Mucosa of stomach (tissue), 1 donor: ENCODE results near the gene CHRM1.
"Not testable (repeated sequence)": the region's sequence is repeated elsewhere in the genome, so short reads cannot be mapped to it uniquely, and the experiment has no call there.

Experiments
- H3K27me3 ChIP-seq: one replicate; pipeline ENCODE4 v1.7.0; 2013; ENCODE audit warnings: mild to moderate bottlenecking, low read length; ENCODE audit not compliant: control insufficient read depth, insufficient read depth
- H3K36me3 ChIP-seq: one replicate; pipeline ENCODE4 v1.7.0; 2013; ENCODE audit warnings: low read length; ENCODE audit not compliant: control insufficient read depth, insufficient read depth
- H3K4me1 ChIP-seq: one replicate; pipeline ENCODE4 v1.7.0; 2013; ENCODE audit warnings: mild to moderate bottlenecking, low read length; ENCODE audit not compliant: control insufficient read depth, insufficient read depth
- H3K4me3 ChIP-seq: one replicate; pipeline ENCODE4 v1.7.0; 2013; ENCODE audit warnings: low read length
- H3K9ac ChIP-seq: one replicate; pipeline ENCODE4 v1.7.0; 2013; ENCODE audit warnings: mild to moderate bottlenecking, low read length, moderate library complexity
- H3K9me3 ChIP-seq: one replicate; pipeline ENCODE4 v1.7.0; 2013; ENCODE audit warnings: mild to moderate bottlenecking, low read length, moderate library complexity; ENCODE audit not compliant: control insufficient read depth
- donor health status: Pancreatic carcinoma.

CHRM1 gene, protein sequence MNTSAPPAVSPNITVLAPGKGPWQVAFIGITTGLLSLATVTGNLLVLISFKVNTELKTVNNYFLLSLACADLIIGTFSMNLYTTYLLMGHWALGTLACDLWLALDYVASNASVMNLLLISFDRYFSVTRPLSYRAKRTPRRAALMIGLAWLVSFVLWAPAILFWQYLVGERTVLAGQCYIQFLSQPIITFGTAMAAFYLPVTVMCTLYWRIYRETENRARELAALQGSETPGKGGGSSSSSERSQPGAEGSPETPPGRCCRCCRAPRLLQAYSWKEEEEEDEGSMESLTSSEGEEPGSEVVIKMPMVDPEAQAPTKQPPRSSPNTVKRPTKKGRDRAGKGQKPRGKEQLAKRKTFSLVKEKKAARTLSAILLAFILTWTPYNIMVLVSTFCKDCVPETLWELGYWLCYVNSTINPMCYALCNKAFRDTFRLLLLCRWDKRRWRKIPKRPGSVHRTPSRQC

DNA sequence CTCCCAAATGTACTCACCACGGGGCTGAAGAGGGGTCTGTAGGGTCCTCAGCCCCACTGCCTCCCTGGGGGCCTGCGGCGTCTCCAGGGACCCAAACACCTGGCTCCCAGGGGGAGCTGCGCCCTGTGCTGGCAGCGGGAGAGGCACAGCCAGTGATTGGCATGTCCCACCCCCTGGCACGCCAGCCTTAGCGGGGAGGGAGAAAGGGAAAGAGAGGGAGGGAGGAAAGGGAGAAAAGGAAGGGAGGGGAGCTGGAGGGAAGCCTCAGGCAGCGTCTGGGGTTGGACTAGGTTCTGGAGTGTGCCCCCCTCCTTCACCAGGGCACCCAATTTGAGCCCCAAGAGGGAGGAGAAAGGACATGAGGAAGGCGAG is at the start of gene CHRM1:
Gene CHRM1, minus strand, starts transcription at position 163 of the 372 bp plus-strand sequence. CDS start 10,263 bp downstream, outside the sequence.
- Histone ChIP-seq H3K9me3 (no peaks in the 10 kb centered on the region), H3K36me3 (no peaks in the 10 kb centered on the region), H3K9ac (peak within 1 kb of the TSS; percentile 47), H3K27me3 (peaks cover 51% of the 10 kb centered on the region), H3K4me3 (no peak within 1 kb of the TSS), H3K4me1 (peaks cover 29% of the 10 kb centered on the region)

- H3K9ac ChIP-seq = no peak overlapping the region
Observed at GRCh38 chr11:62965574-62965973, 44.4 kb upstream of the CHRM1 start.

GRCh38 chr11:62962391-62962790 is 41.2 kb upstream of the CHRM1 start:
- Histone ChIP-seq H3K36me3 (no peaks in the 10 kb centered on the region), H3K4me3 (no peak overlapping the region), H3K4me1 (peaks cover 13% of the 10 kb centered on the region), H3K9ac (no peak overlapping the region), H3K27me3 (no peaks in the 10 kb centered on the region), H3K9me3 (no peaks in the 10 kb centered on the region)

More at GRCh38 chr11:62965574-62965973, 44.4 kb upstream of the CHRM1 start:
- Histone ChIP-seq H3K4me1 (no peaks in the 10 kb centered on the region), H3K27me3 (no peaks in the 10 kb centered on the region), H3K4me3 (no peak overlapping the region), H3K9me3 (no peaks in the 10 kb centered on the region), H3K36me3 (no peaks in the 10 kb centered on the region)

- H3K4me3 ChIP-seq = no peak overlapping the region
- peaks cover 13% of the 10 kb centered on the region for H3K4me1 ChIP-seq
- no peaks in the 10 kb centered on the region for H3K36me3 ChIP-seq
- H3K9me3 ChIP-seq = no peaks in the 10 kb centered on the region
- H3K9ac ChIP-seq = no peak overlapping the region
- H3K27me3 ChIP-seq = no peaks in the 10 kb centered on the region
Observed at GRCh38 chr11:62961017-62961570, 39.9 kb upstream of the CHRM1 start.

- Histone ChIP-seq H3K36me3 (no peaks in the 10 kb centered on the region), H3K4me1 (peaks cover 13% of the 10 kb centered on the region), H3K27me3 (no peaks in the 10 kb centered on the region), H3K9ac (no peak overlapping the region), H3K4me3 (no peak overlapping the region), H3K9me3 (no peaks in the 10 kb centered on the region)
Observed at GRCh38 chr11:62959422-62959980, 38.3 kb upstream of the CHRM1 start.

- Histone ChIP-seq H3K9ac (no peak overlapping the region), H3K4me3 (no peak overlapping the region)
Observed at GRCh38 chr11:62958547-62959421, 37.6 kb upstream of the CHRM1 start.

DNA sequence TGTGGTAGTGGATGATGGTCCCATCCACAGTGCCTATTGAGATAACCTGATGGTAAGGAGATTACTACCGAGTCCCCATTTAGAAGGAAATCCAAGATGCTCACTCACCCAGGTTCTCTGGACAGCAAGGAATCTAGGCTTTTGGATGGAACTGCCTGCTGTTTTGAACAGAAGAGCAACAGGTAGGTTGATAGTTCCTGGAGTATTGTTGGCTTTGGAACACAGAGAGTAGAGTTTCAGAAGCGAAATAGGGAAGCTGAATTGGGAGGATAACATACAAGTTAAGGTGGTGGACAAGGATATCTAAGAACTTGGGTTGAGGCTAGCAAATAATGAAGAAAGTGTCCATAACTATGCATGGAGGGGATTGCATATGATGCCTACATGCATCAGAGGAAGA is 36.0 kb upstream of the CHRM1 start:
- H3K27me3 ChIP-seq = no peaks in the 10 kb centered on the region
- no peak overlapping the region for H3K9ac ChIP-seq
- peaks cover 13% of the 10 kb centered on the region for H3K4me1 ChIP-seq
- H3K36me3 ChIP-seq = no peaks in the 10 kb centered on the region
- H3K9me3 ChIP-seq = no peaks in the 10 kb centered on the region
- no peak overlapping the region for H3K4me3 ChIP-seq

More at GRCh38 chr11:62958547-62959421, 37.6 kb upstream of the CHRM1 start:
- H3K9me3 ChIP-seq = no peaks in the 10 kb centered on the region
- H3K36me3 ChIP-seq = no peaks in the 10 kb centered on the region
- H3K27me3 ChIP-seq = no peaks in the 10 kb centered on the region
- peaks cover 13% of the 10 kb centered on the region for H3K4me1 ChIP-seq

GRCh38 chr11:62954478-62954877 is 33.3 kb upstream of the CHRM1 start:
- Histone ChIP-seq H3K4me1 (peaks cover 13% of the 10 kb centered on the region), H3K4me3 (no peak overlapping the region), H3K27me3 (no peaks in the 10 kb centered on the region), H3K9me3 (no peaks in the 10 kb centered on the region), H3K9ac (no peak overlapping the region), H3K36me3 (no peaks in the 10 kb centered on the region)

DNA sequence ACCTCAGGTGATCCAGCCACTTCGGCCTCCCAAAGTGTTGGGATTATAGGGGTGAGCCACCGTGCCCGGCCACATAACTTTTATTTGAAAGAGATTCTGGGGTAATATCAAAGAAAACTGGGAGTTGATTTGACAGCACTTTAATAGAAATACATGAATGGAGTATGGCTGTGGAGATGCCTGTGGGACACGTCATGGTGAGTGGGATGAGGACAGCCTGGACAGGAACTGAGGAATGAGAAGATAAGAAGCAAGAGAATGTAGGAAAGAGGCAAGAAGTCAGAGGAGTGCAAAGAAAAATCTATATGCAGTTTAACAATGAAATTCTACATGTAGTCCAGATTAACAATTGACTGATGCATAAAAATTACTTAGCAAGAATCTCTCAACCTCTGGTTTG is 32.6 kb upstream of the CHRM1 start:
- Histone ChIP-seq H3K4me1 (peaks cover 7% of the 10 kb centered on the region), H3K9ac (no peak overlapping the region), H3K9me3 (no peaks in the 10 kb centered on the region), H3K4me3 (no peak overlapping the region), H3K27me3 (no peaks in the 10 kb centered on the region), H3K36me3 (no peaks in the 10 kb centered on the region)

DNA sequence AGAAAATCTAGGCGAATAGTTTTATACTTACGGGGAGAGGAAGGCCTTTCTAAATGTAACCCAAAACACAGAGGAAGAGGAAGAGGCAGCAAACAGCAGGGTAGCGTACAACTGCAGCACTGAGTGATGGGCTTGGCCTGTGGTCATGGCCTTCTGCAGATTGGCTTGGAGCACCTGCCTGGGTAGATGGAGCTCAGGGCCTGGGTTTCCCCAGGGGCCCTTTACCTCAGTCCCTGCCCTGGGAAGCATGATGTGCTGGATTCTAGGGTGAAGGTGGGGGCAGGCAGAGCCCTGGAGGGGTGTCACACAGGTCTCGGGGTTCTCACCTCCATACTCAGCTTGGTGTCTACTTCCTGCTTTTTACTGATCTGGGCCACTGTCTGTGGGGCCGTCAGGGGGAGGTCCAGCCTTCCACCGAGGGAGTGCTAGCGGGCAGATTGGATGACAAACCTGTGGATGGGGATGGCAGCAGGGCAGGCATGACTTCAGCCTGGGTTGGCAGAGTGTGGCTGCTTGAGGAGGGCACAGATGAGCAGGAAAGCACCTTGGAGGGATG is 27.7 kb upstream of the CHRM1 start:
- Histone ChIP-seq H3K9me3 (no peaks in the 10 kb centered on the region), H3K9ac (no peak overlapping the region), H3K4me1 (no peaks in the 10 kb centered on the region), H3K27me3 (peaks cover 3% of the 10 kb centered on the region), H3K4me3 (no peak overlapping the region), H3K36me3 (no peaks in the 10 kb centered on the region)

DNA sequence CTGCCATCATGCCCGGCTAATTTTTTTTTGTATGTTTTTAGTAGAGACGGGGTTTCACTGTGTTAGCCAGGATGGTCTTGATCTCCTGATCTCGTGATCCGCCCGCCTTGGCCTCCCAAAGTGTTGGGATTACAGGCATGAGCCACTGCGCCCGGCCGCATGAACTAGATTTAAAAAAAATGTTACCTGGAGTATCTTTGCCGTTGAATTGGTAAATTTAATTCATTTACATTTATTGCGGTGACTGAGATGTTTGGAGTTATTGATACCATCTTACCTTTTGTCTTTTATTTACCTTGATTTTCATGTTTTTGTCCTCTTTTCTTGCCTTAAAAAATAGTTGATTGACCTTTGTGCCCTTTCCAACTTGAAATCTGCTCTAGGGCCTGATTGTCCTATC is 24.4 kb upstream of the CHRM1 start:
- not testable (repeated sequence) for H3K9me3 ChIP-seq, H3K27me3 ChIP-seq, H3K4me1 ChIP-seq, H3K4me3 ChIP-seq, H3K9ac ChIP-seq, H3K36me3 ChIP-seq
